H1 (cell line): Measurements from ENCODE around the gene NUDT2. TPM values are rescaled to one million over a fixed set of nuclear protein-coding genes. Genes with fewer than 3 reads are reported as not detected.

Source experiments
- CTCF ChIA-PET: fragments of 300-600 bp; sonication (Branson Sonifier 250); formaldehyde crosslinking; loops from one replicate; lab custom pipeline; 2021; ENCODE audit not compliant: partially characterized antibody; lab: Charles Lee
- POLR2A ChIA-PET: fragments of 300-600 bp; sonication (Branson Sonifier 250); formaldehyde crosslinking; loops from one replicate; lab custom pipeline; 2021; ENCODE audit warnings: inconsistent platforms; ENCODE audit not compliant: partially characterized antibody; lab: Charles Lee
- DNase-seq, 2 experiments: peaks; one replicate each; pipeline versions ENCODE4 v3.0.0 to v3.0.0-alpha.2; 2010 to 2022; ENCODE audit warnings: low spot score in 2 of 2, low read depth in 1 of 2, mixed read lengths in 1 of 2
- FAIRE-seq: peaks from 2 replicates; lab custom pipeline; 2011; peaks lifted over from hg19 to GRCh38; lab: Jason Lieb, UNC
- H2AFZ ChIP-seq: 2 replicates; pipeline ENCODE4 v1.8.1; 2012; ENCODE audit warnings: low read length, inconsistent platforms
- H2AK5ac ChIP-seq: 2 replicates; pipeline ENCODE4 v1.6.1; 2013; ENCODE audit warnings: low read depth, low read length
- H2BK120ac ChIP-seq: replicated peaks from 2 replicates; pipeline ENCODE3; 2013; ENCODE audit warnings: low read depth, low read length, inconsistent platforms
- H2BK12ac ChIP-seq: 2 replicates; pipeline ENCODE4 v1.6.1; 2013; ENCODE audit warnings: low read depth, low read length
- H2BK15ac ChIP-seq: 2 replicates; pipeline ENCODE4 v1.6.1; 2013; ENCODE audit warnings: low read length
- H2BK20ac ChIP-seq: 2 replicates; pipeline ENCODE4 v1.6.1; 2013; ENCODE audit warnings: low read length
- H2BK5ac ChIP-seq: 2 replicates; pipeline ENCODE4 v1.6.1; 2013; ENCODE audit warnings: low read depth, low read length
- H3K14ac ChIP-seq: 2 replicates; pipeline ENCODE4 v1.6.1; 2013; ENCODE audit warnings: inconsistent platforms; ENCODE audit not compliant: insufficient read length
- H3K18ac ChIP-seq: 2 replicates; pipeline ENCODE4 v1.6.1; 2013; ENCODE audit warnings: low read length; ENCODE audit errors: extremely low read depth
- H3K23ac ChIP-seq: 2 replicates; pipeline ENCODE4 v1.6.1; 2013; ENCODE audit warnings: inconsistent platforms; ENCODE audit not compliant: insufficient read length
- H3K23me2 ChIP-seq: 2 replicates; pipeline ENCODE4 v1.6.1; 2013; ENCODE audit warnings: low read depth, low read length
- H3K27ac ChIP-seq: 2 replicates; pipeline ENCODE4 v1.6.1; 2011; ENCODE audit warnings: low read depth, low read length, inconsistent platforms
- H3K27me3 ChIP-seq, 4 experiments: replicated peaks in 1 of 4; 1 replicate in 1 of 4; 2 replicates in 3 of 4; pipeline versions ENCODE4 v1.6.1 to v1.8.1; 2011 to 2013; ENCODE audit warnings: low read length in 3 of 4, mild to moderate bottlenecking in 3 of 4, inconsistent platforms in 2 of 4, mixed read lengths in 2 of 4, moderate library complexity in 1 of 4; ENCODE audit not compliant: control insufficient read depth in 3 of 4, insufficient read depth in 3 of 4; ENCODE audit errors: extremely low read depth in 1 of 4
- H3K36me3 ChIP-seq, 4 experiments: 2 replicates each; pipeline versions ENCODE4 v1.6.1 to v1.8.1; 2011 to 2013; ENCODE audit warnings: mild to moderate bottlenecking in 4 of 4, low read length in 3 of 4, moderate library complexity in 2 of 4, control low read depth in 1 of 4, inconsistent platforms in 1 of 4; ENCODE audit not compliant: insufficient read depth in 4 of 4, control insufficient read depth in 2 of 4
- H3K4ac ChIP-seq: replicated peaks from 2 replicates; pipeline ENCODE3; 2013; ENCODE audit warnings: low read length, low read depth, mixed read lengths, inconsistent platforms; ENCODE audit not compliant: insufficient read length
- H3K4me1 ChIP-seq, 4 experiments: replicated peaks in 1 of 4; 1 replicate in 1 of 4; 2 replicates in 3 of 4; pipeline versions ENCODE4 v1.6.1 to v1.8.1; 2011 to 2013; ENCODE audit warnings: low read length in 3 of 4, inconsistent platforms in 2 of 4, mixed read lengths in 1 of 4; ENCODE audit not compliant: insufficient read depth in 4 of 4, control insufficient read depth in 3 of 4
- H3K4me2 ChIP-seq, 2 experiments: 2 replicates each; pipeline versions ENCODE4 v1.6.1 to v1.8.1; 2011 to 2013; ENCODE audit warnings: low read depth in 2 of 2, low read length in 2 of 2, control low read depth in 1 of 2, inconsistent platforms in 1 of 2, mild to moderate bottlenecking in 1 of 2; ENCODE audit not compliant: insufficient read depth in 1 of 2
- H3K4me3 ChIP-seq, 4 experiments: fragments of 200-600, 300-600 bp in 1 of 4; sonication (generic), shearing (Covaris generic), sonication (Bioruptor Twin) in 1 of 4; 2 replicates each; pipeline versions ENCODE4 v1.5.1 to v1.8.1; 2011 to 2016; ENCODE audit warnings: low read length in 4 of 4, low read depth in 3 of 4, control low read depth in 2 of 4, inconsistent platforms in 2 of 4, mild to moderate bottlenecking in 2 of 4, mixed read lengths in 1 of 4, moderate library complexity in 1 of 4; ENCODE audit not compliant: insufficient read depth in 2 of 4; ENCODE audit errors: extremely low read depth in 1 of 4
- H3K56ac ChIP-seq: replicated peaks from 2 replicates; pipeline ENCODE3; 2013; ENCODE audit warnings: low read depth, mild to moderate bottlenecking, mixed read lengths, low read length, inconsistent platforms; ENCODE audit not compliant: insufficient read length
- H3K79me1 ChIP-seq: 2 replicates; pipeline ENCODE4 v1.6.1; 2013; ENCODE audit warnings: low read depth, low read length, control low read depth
- H3K79me2 ChIP-seq, 2 experiments: 2 replicates each; pipeline versions ENCODE4 v1.6.1 to v1.8.1; 2012 to 2013; ENCODE audit warnings: low read length in 2 of 2, mild to moderate bottlenecking in 2 of 2, inconsistent platforms in 1 of 2; ENCODE audit not compliant: insufficient read depth in 2 of 2, control insufficient read depth in 1 of 2
- H3K9ac ChIP-seq, 4 experiments: replicated peaks in 1 of 4; 1 replicate in 1 of 4; 2 replicates in 3 of 4; pipeline versions ENCODE4 v1.6.1 to v1.8.1; 2011 to 2013; ENCODE audit warnings: low read depth in 3 of 4, low read length in 3 of 4, control low read depth in 2 of 4, mild to moderate bottlenecking in 2 of 4, moderate library complexity in 2 of 4, inconsistent platforms in 1 of 4; ENCODE audit errors: extremely low read depth in 1 of 4
- H3K9me3 ChIP-seq, 2 experiments: 2 replicates each; pipeline versions ENCODE4 v1.6.1 to v1.8.1; 2012 to 2013; ENCODE audit warnings: mild to moderate bottlenecking in 2 of 2, moderate library complexity in 2 of 2, control low read depth in 1 of 2, inconsistent platforms in 1 of 2, low read depth in 1 of 2, low read length in 1 of 2, mixed read lengths in 1 of 2; ENCODE audit not compliant: insufficient read depth in 2 of 2
- H4K20me1 ChIP-seq, 2 experiments: replicated peaks in 1 of 2; 2 replicates each; pipeline versions ENCODE3 to v1.8.1; 2011 to 2013; ENCODE audit warnings: inconsistent platforms in 2 of 2, low read length in 2 of 2, mild to moderate bottlenecking in 1 of 2; ENCODE audit not compliant: insufficient read depth in 2 of 2, control insufficient read depth in 1 of 2
- H4K5ac ChIP-seq: 2 replicates; pipeline ENCODE4 v1.6.1; 2013; ENCODE audit warnings: low read length, low read depth, mixed read lengths, inconsistent platforms; ENCODE audit not compliant: insufficient read length
- H4K8ac ChIP-seq: 2 replicates; pipeline ENCODE4 v1.8.0; 2013; ENCODE audit warnings: mild to moderate bottlenecking, moderate library complexity, low read length, inconsistent platforms; ENCODE audit not compliant: insufficient read depth; ENCODE audit errors: extremely low read depth
- H4K91ac ChIP-seq: replicated peaks from 2 replicates; pipeline ENCODE3; 2013; ENCODE audit warnings: low read length, mixed read lengths, inconsistent platforms; ENCODE audit not compliant: insufficient read length
- ASH2L ChIP-seq: fragments of 200-600, 300-600 bp; sonication (generic); IDR thresholded peaks from one replicate; pipeline ENCODE4 v1.7.1; 2017; ENCODE audit warnings: low read length
- FOSL1 ChIP-seq: IDR thresholded peaks from 2 replicates; pipeline ENCODE4 v1.6.1; 2011; ENCODE audit warnings: mild to moderate bottlenecking, low read depth, low read length, moderate library complexity; ENCODE audit not compliant: insufficient read depth
- GABPA ChIP-seq: IDR thresholded peaks from 2 replicates; pipeline ENCODE4 v1.6.1; 2011; ENCODE audit warnings: mild to moderate bottlenecking, low read length, moderate library complexity, borderline replicate concordance; ENCODE audit not compliant: insufficient read depth
- HDAC2 ChIP-seq, 2 experiments: fragments of 300-600 bp in 1 of 2; sonication (generic) in 1 of 2; IDR thresholded peaks; 2 replicates each; pipeline ENCODE4 v1.6.1; 2011 to 2012; ENCODE audit warnings: low read depth in 2 of 2, low read length in 2 of 2, mild to moderate bottlenecking in 2 of 2, moderate library complexity in 2 of 2, borderline replicate concordance in 1 of 2, inconsistent platforms in 1 of 2
- HDAC6 ChIP-seq: IDR thresholded peaks from one replicate; pipeline ENCODE4 v1.7.1; 2012; ENCODE audit warnings: low read depth, mild to moderate bottlenecking, inconsistent platforms, low read length, moderate library complexity
- NANOG ChIP-seq: IDR thresholded peaks from 2 replicates; pipeline ENCODE4 v1.6.1; 2011; ENCODE audit warnings: low read length, low read depth, mild to moderate bottlenecking, inconsistent platforms; ENCODE audit not compliant: insufficient read depth, poor library complexity, severe bottlenecking
- POLR2AphosphoS5 ChIP-seq: IDR thresholded peaks from 2 replicates; pipeline ENCODE4 v1.6.1; 2011; ENCODE audit warnings: low read depth, low read length
- RFX5 ChIP-seq: IDR thresholded peaks from 2 replicates; pipeline ENCODE4 v1.6.1; 2011; ENCODE audit warnings: low read depth, low read length, improper control_type of control experiment, borderline replicate concordance
- SP2 ChIP-seq: IDR thresholded peaks from 2 replicates; pipeline ENCODE4 v1.6.1; 2012; ENCODE audit warnings: mild to moderate bottlenecking, low read length, inconsistent platforms
- TBP ChIP-seq: IDR thresholded peaks from 2 replicates; pipeline ENCODE4 v1.6.1; 2011; ENCODE audit warnings: low read depth, low read length, improper control_type of control experiment
- WGBS, 2 experiments: shearing (Covaris generic) in 1 of 2; methylation state at CpG; one replicate each; pipeline versions ENCODE4 v1.1.6 to v1.1.7; 2013 to 2015; ENCODE audit warnings: low lambda C conversion rate in 2 of 2, mixed read lengths in 2 of 2, inconsistent platforms in 1 of 2, low coverage in 1 of 2, missing lambda C conversion rate in 1 of 2; ENCODE audit not compliant: insufficient replicate concordance in 2 of 2, insufficient coverage in 1 of 2, insufficient read length in 1 of 2; ENCODE audit errors: extremely low coverage in 1 of 2, missing lambda C conversion rate in 1 of 2; 5-methylcytosine and 5-hydroxymethylcytosine counted together
- polyA plus RNA-seq, 7 experiments: library from polyadenylated mRNA; depleted of rRNA in 3 of 7; stranded (reverse) in 5 of 7; unstranded in 2 of 7; fragments of >200 nt in 5 of 7; fragments of 200-250 nt in 2 of 7; gene quantifications; 1 replicate in 5 of 7; 2 replicates in 1 of 7; 4 replicates in 1 of 7; pipeline versions ENCODE4 v1.2.1 to v1.2.3, GENCODE V29; 2011 to 2013; ENCODE audit warnings: missing spikeins in 2 of 7, mixed read lengths in 2 of 7
- total RNA-seq: library from RNA; stranded (reverse); fragmentation: NEBNext Ultra II Directional; extraction: Animal tissue kit (Norgen Biotek cat#: 25700); gene quantifications from 2 replicates; pipeline ENCODE4 v1.2.1, GENCODE V29; 2021
- TF ChIP-seq, protein P1 (sequence below): IDR thresholded peaks from 2 replicates; pipeline ENCODE4 v1.6.1; 2011; ENCODE audit warnings: low read depth, mild to moderate bottlenecking, low read length; ENCODE audit not compliant: insufficient read depth

Gene NUDT2
- total and polyA plus RNA-seq, 2 of the 8 experiments (the other 6 are each of a cell fraction or from before 2014, with no cell fraction given), result 16.7 to 23.7 TPM

DNA sequence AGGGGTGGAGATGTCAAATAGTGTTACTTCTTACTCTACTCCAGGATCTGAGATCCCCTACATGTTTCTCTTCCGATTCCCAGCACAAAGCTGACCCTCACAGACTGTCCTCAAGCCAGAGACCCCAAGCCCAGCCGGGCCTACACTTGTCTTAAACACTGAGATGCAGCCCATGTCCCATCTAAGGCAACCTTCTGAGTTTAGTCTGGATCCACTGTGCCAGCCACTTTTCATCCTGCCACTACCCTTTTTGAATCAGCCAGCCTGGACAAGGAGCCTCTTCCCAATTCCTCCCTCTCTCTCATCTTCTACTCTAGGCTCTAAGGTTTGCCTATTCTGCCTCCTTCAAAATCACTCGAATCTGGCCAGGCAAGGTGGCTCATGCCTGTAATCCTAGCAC is 53.5 kb downstream of the NUDT2 start:
- 90% methylated on average over 3 of the region's 3 CpGs; no CpG with 5 or more reads in 1 of the 2 experiments for WGBS, 2 experiments
- no peak overlapping the region for H2BK12ac ChIP-seq
- no peak overlapping the region for H4K91ac ChIP-seq
- peak in 1 of 2 experiments; percentile 4 for DNase-seq
- H3K79me2 ChIP-seq, result no peaks in the 10 kb centered on the region
- H2BK20ac ChIP-seq, result no peak overlapping the region
- no peak overlapping the region for H2BK15ac ChIP-seq
- ChIA-PET POLR2A (no interaction called here), CTCF (interaction anchor here (0.6 to 19.4 kb wide), 4 partner anchors 20 to 220 kb away, joined by 4 to 350 read pairs (median 6); no protein-coding TSS in a partner anchor)
- H3K9me3 ChIP-seq, result no peaks in the 10 kb centered on the region
- H2BK5ac ChIP-seq, result no peak overlapping the region
- no peak overlapping the region for H3K9ac ChIP-seq
- FAIRE-seq, result no peak
- H3K4me3 ChIP-seq, result no peak overlapping the region
- peaks cover 20% of the 10 kb centered on the region for H3K23me2 ChIP-seq
- H3K36me3 ChIP-seq, result no peaks in the 10 kb centered on the region; a peak in 1 of 8 replicates
- no peak overlapping the region for H3K56ac ChIP-seq
- no peak overlapping the region for H3K4me2 ChIP-seq
- H2BK120ac ChIP-seq, result no peak overlapping the region
- H2AK5ac ChIP-seq, result no peak overlapping the region
- H4K20me1 ChIP-seq, result no peaks in the 10 kb centered on the region
- H2AFZ ChIP-seq, result no peak overlapping the region
- H3K23ac ChIP-seq, result no peak overlapping the region
- TF ChIP-seq ASH2L, result no peak
- TF ChIP-seq GABPA, result no peak
- TF ChIP-seq FOSL1, result no peak
- TF ChIP-seq, protein P1, sequence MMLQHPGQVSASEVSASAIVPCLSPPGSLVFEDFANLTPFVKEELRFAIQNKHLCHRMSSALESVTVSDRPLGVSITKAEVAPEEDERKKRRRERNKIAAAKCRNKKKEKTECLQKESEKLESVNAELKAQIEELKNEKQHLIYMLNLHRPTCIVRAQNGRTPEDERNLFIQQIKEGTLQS, result no peak
- no peak for TF ChIP-seq TBP
- no peak for TF ChIP-seq HDAC2 (IDR thresholded peaks at IDR 0.05; ENCODE audit: borderline replicate concordance in 1 of 2, low read depth in 2 of 2, low read length in 2 of 2)
- no peak for TF ChIP-seq SP2
- TF ChIP-seq HDAC6, result no peak
- TF ChIP-seq NANOG, result no peak
- no peak for TF ChIP-seq RFX5
- no peak for TF ChIP-seq POLR2AphosphoS5
- no peak overlapping the region for H4K8ac ChIP-seq
- H4K5ac ChIP-seq, result no peak overlapping the region
- no peak overlapping the region for H3K14ac ChIP-seq
- peaks cover 3 to 12% (median 4%) of the 10 kb centered on the region in 4 experiments; a peak in 6 of 7 replicates for H3K4me1 ChIP-seq
- no peak overlapping the region for H3K27ac ChIP-seq
- no peak overlapping the region for H3K18ac ChIP-seq
- no peaks in the 10 kb centered on the region for H3K79me1 ChIP-seq
- H3K4ac ChIP-seq, result no peak overlapping the region
- peaks cover 3 to 31% (median 28%) of the 10 kb centered on the region in 4 experiments for H3K27me3 ChIP-seq
